Measurements from ENCODE around the gene PRR16. TPM values are rescaled to one million over a fixed set of nuclear protein-coding genes. Genes with fewer than 3 reads are reported as not detected.

The PRR16 gene
- total and polyA plus RNA-seq, 2 experiments from 2014 or later = 1.0 to 1.7 TPM

GRCh38 chr5:120466341-120467006 lies 2.4 kb downstream of the PRR16 start (continued):
- TF ChIP-seq ZNF331 (CRISPR knock-in tag; IDR thresholded peaks at IDR 0.05; ENCODE audit: low read depth) = no peak
- TF ChIP-seq CTCF (conservative IDR thresholded peaks at IDR 0.05; ENCODE audit: low read depth in 2 of 2) = no peak

GRCh38 chr5:120471971-120472370 lies 7.9 kb downstream of the PRR16 start:
- H3K4me1 Mint-ChIP-seq = no peaks in the 10 kb centered on the region
- ATAC-seq (no peak), DNase-seq (ENCODE audit: low spot score) (no peak)
- TF ChIP-seq EZH2phosphoT487 (IDR thresholded peaks at IDR 0.05; ENCODE audit: unreplicated experiment) (no peak), ZNF331 (CRISPR knock-in tag; IDR thresholded peaks at IDR 0.05; ENCODE audit: low read depth) (no peak), ZNF114 (CRISPR knock-in tag; IDR thresholded peaks at IDR 0.05) (no peak), POLR2AphosphoS5 (IDR thresholded peaks at IDR 0.05; ENCODE audit: low read depth) (no peak), EZH2 (IDR thresholded peaks at IDR 0.05; ENCODE audit: low read depth, unreplicated experiment) (no peak), REST (IDR thresholded peaks at IDR 0.05; ENCODE audit: unreplicated experiment) (no peak), ETS1 (IDR thresholded peaks at IDR 0.05) (no peak), ZNF462 (CRISPR knock-in tag; IDR thresholded peaks at IDR 0.05) (no peak), NANOG (IDR thresholded peaks at IDR 0.05; ENCODE audit: borderline replicate concordance) (no peak)
- H3K36me3 ChIP-seq (ENCODE audit: insufficient read depth) = no peaks in the 10 kb centered on the region
- no peaks in the 10 kb centered on the region for H4K20me1 ChIP-seq (replicated peaks; ENCODE audit: insufficient read depth)
- no peak overlapping the region for H3K27ac Mint-ChIP-seq
- H3K27ac ChIP-seq (ENCODE audit: low read depth) = no peak overlapping the region
- peaks cover 10% of the 10 kb centered on the region for H3K27me3 ChIP-seq (ENCODE audit: insufficient read depth)
- no peaks in the 10 kb centered on the region for H3K79me2 ChIP-seq (replicated peaks; ENCODE audit: insufficient read depth)
- H3K9me2 ChIP-seq (ENCODE audit: insufficient read depth) = no peaks in the 10 kb centered on the region
- no peak overlapping the region for H3K4me3 Mint-ChIP-seq
- no peaks in the 10 kb centered on the region for H3K36me3 Mint-ChIP-seq (ENCODE audit: low read depth)
- H3K9me3 Mint-ChIP-seq = no peaks in the 10 kb centered on the region
- no peaks in the 10 kb centered on the region for H3K4me1 ChIP-seq (ENCODE audit: insufficient read depth)
- H2AFZ ChIP-seq = no peak overlapping the region
- no peaks in the 10 kb centered on the region for H3K27me3 Mint-ChIP-seq (ENCODE audit: insufficient read depth, low read depth, poor library complexity)
- no peak overlapping the region for H3K4me3 ChIP-seq
- no peaks in the 10 kb centered on the region for H3F3A ChIP-seq (replicated peaks; ENCODE audit: low read depth)
- H3K4me2 ChIP-seq = no peak overlapping the region

Data from GM23338 (cell line).